HG03432 (cell line): ENCODE results near the gene KNDC1.

Experiments
- ATAC-seq: cut with Tn5 transposase; IDR thresholded peaks from one replicate; pipeline ENCODE4 v1.9.1; 2021; ENCODE audit warnings: mild to moderate bottlenecking, moderate library complexity; ENCODE audit not compliant: unreplicated experiment

KNDC1 gene

GRCh38 chr10:133177380-133178157 is 17.6 kb downstream of the KNDC1 start:
- no peak for ATAC-seq

GRCh38 chr10:133178357-133179127 is 18.5 kb downstream of the KNDC1 start:
- ATAC-seq = no peak

- ATAC-seq = no peak
These were observed 19.1 kb downstream of the KNDC1 start for GRCh38 chr10:133179128-133179520.

- no peak for ATAC-seq
These were observed 19.6 kb downstream of the KNDC1 start for GRCh38 chr10:133179651-133180050.

GRCh38 chr10:133180192-133180964 is 20.4 kb downstream of the KNDC1 start:
- ATAC-seq = no peak

- ATAC-seq = no peak
These were observed 21.1 kb downstream of the KNDC1 start for GRCh38 chr10:133180965-133181639.

- no peak for ATAC-seq
These were observed 22.2 kb downstream of the KNDC1 start for GRCh38 chr10:133182190-133182589.

- ATAC-seq = no peak
These were observed 23.0 kb downstream of the KNDC1 start for GRCh38 chr10:133182791-133183645.

GRCh38 chr10:133183646-133184378 is 23.8 kb downstream of the KNDC1 start:
- no peak for ATAC-seq

- no peak for ATAC-seq
These were observed 24.7 kb downstream of the KNDC1 start for GRCh38 chr10:133184591-133185244.

GRCh38 chr10:133185421-133185820 is 25.4 kb downstream of the KNDC1 start:
- ATAC-seq = no peak

GRCh38 chr10:133185916-133186315 is 25.9 kb downstream of the KNDC1 start:
- ATAC-seq = no peak

- ATAC-seq = no peak
These were observed 26.5 kb downstream of the KNDC1 start for GRCh38 chr10:133186416-133187090.

GRCh38 chr10:133187091-133187905 is 27.3 kb downstream of the KNDC1 start:
- ATAC-seq = no peak

- ATAC-seq = no peak
These were observed 28.1 kb downstream of the KNDC1 start for GRCh38 chr10:133187906-133188681.

GRCh38 chr10:133189256-133189655 is 29.2 kb downstream of the KNDC1 start:
- no peak for ATAC-seq

- ATAC-seq = no peak
These were observed 29.7 kb downstream of the KNDC1 start for GRCh38 chr10:133189726-133190125.
